H1 (cell line): ENCODE data around the gene PSME3. TPM values are rescaled to one million over a fixed set of nuclear protein-coding genes. Genes with fewer than 3 reads are reported as not detected.

Experiments used
- CTCF ChIA-PET: fragments of 300-600 bp; sonication (Branson Sonifier 250); formaldehyde crosslinking; loops from one replicate; lab custom pipeline; 2021; ENCODE audit not compliant: partially characterized antibody; lab: Charles Lee
- POLR2A ChIA-PET: fragments of 300-600 bp; sonication (Branson Sonifier 250); formaldehyde crosslinking; loops from one replicate; lab custom pipeline; 2021; ENCODE audit warnings: inconsistent platforms; ENCODE audit not compliant: partially characterized antibody; lab: Charles Lee
- DNase-seq, 2 experiments: peaks; one replicate each; pipeline versions ENCODE4 v3.0.0 to v3.0.0-alpha.2; 2010 to 2022; ENCODE audit warnings: low spot score in 2 of 2, low read depth in 1 of 2, mixed read lengths in 1 of 2
- FAIRE-seq: peaks from 2 replicates; lab custom pipeline; 2011; peaks lifted over from hg19 to GRCh38; lab: Jason Lieb, UNC
- H2AFZ ChIP-seq: 2 replicates; pipeline ENCODE4 v1.8.1; 2012; ENCODE audit warnings: low read length, inconsistent platforms
- H2AK5ac ChIP-seq: 2 replicates; pipeline ENCODE4 v1.6.1; 2013; ENCODE audit warnings: low read depth, low read length
- H2BK120ac ChIP-seq: replicated peaks from 2 replicates; pipeline ENCODE3; 2013; ENCODE audit warnings: low read depth, low read length, inconsistent platforms
- H2BK12ac ChIP-seq: 2 replicates; pipeline ENCODE4 v1.6.1; 2013; ENCODE audit warnings: low read depth, low read length
- H2BK15ac ChIP-seq: 2 replicates; pipeline ENCODE4 v1.6.1; 2013; ENCODE audit warnings: low read length
- H2BK20ac ChIP-seq: 2 replicates; pipeline ENCODE4 v1.6.1; 2013; ENCODE audit warnings: low read length
- H2BK5ac ChIP-seq: 2 replicates; pipeline ENCODE4 v1.6.1; 2013; ENCODE audit warnings: low read depth, low read length
- H3K14ac ChIP-seq: 2 replicates; pipeline ENCODE4 v1.6.1; 2013; ENCODE audit warnings: inconsistent platforms; ENCODE audit not compliant: insufficient read length
- H3K18ac ChIP-seq: 2 replicates; pipeline ENCODE4 v1.6.1; 2013; ENCODE audit warnings: low read length; ENCODE audit errors: extremely low read depth
- H3K23ac ChIP-seq: 2 replicates; pipeline ENCODE4 v1.6.1; 2013; ENCODE audit warnings: inconsistent platforms; ENCODE audit not compliant: insufficient read length
- H3K23me2 ChIP-seq: 2 replicates; pipeline ENCODE4 v1.6.1; 2013; ENCODE audit warnings: low read depth, low read length
- H3K27ac ChIP-seq: 2 replicates; pipeline ENCODE4 v1.6.1; 2011; ENCODE audit warnings: low read depth, low read length, inconsistent platforms
- H3K27me3 ChIP-seq, 4 experiments: replicated peaks in 1 of 4; 1 replicate in 1 of 4; 2 replicates in 3 of 4; pipeline versions ENCODE4 v1.6.1 to v1.8.1; 2011 to 2013; ENCODE audit warnings: low read length in 3 of 4, mild to moderate bottlenecking in 3 of 4, inconsistent platforms in 2 of 4, mixed read lengths in 2 of 4, moderate library complexity in 1 of 4; ENCODE audit not compliant: control insufficient read depth in 3 of 4, insufficient read depth in 3 of 4; ENCODE audit errors: extremely low read depth in 1 of 4
- H3K36me3 ChIP-seq, 4 experiments: 2 replicates each; pipeline versions ENCODE4 v1.6.1 to v1.8.1; 2011 to 2013; ENCODE audit warnings: mild to moderate bottlenecking in 4 of 4, low read length in 3 of 4, moderate library complexity in 2 of 4, control low read depth in 1 of 4, inconsistent platforms in 1 of 4; ENCODE audit not compliant: insufficient read depth in 4 of 4, control insufficient read depth in 2 of 4
- H3K4ac ChIP-seq: replicated peaks from 2 replicates; pipeline ENCODE3; 2013; ENCODE audit warnings: low read length, low read depth, mixed read lengths, inconsistent platforms; ENCODE audit not compliant: insufficient read length
- H3K4me1 ChIP-seq, 4 experiments: replicated peaks in 1 of 4; 1 replicate in 1 of 4; 2 replicates in 3 of 4; pipeline versions ENCODE4 v1.6.1 to v1.8.1; 2011 to 2013; ENCODE audit warnings: low read length in 3 of 4, inconsistent platforms in 2 of 4, mixed read lengths in 1 of 4; ENCODE audit not compliant: insufficient read depth in 4 of 4, control insufficient read depth in 3 of 4
- H3K4me2 ChIP-seq, 2 experiments: 2 replicates each; pipeline versions ENCODE4 v1.6.1 to v1.8.1; 2011 to 2013; ENCODE audit warnings: low read depth in 2 of 2, low read length in 2 of 2, control low read depth in 1 of 2, inconsistent platforms in 1 of 2, mild to moderate bottlenecking in 1 of 2; ENCODE audit not compliant: insufficient read depth in 1 of 2
- H3K4me3 ChIP-seq, 4 experiments: fragments of 200-600, 300-600 bp in 1 of 4; sonication (generic), shearing (Covaris generic), sonication (Bioruptor Twin) in 1 of 4; 2 replicates each; pipeline versions ENCODE4 v1.5.1 to v1.8.1; 2011 to 2016; ENCODE audit warnings: low read length in 4 of 4, low read depth in 3 of 4, control low read depth in 2 of 4, inconsistent platforms in 2 of 4, mild to moderate bottlenecking in 2 of 4, mixed read lengths in 1 of 4, moderate library complexity in 1 of 4; ENCODE audit not compliant: insufficient read depth in 2 of 4; ENCODE audit errors: extremely low read depth in 1 of 4
- H3K56ac ChIP-seq: replicated peaks from 2 replicates; pipeline ENCODE3; 2013; ENCODE audit warnings: low read depth, mild to moderate bottlenecking, mixed read lengths, low read length, inconsistent platforms; ENCODE audit not compliant: insufficient read length
- H3K79me1 ChIP-seq: 2 replicates; pipeline ENCODE4 v1.6.1; 2013; ENCODE audit warnings: low read depth, low read length, control low read depth
- H3K79me2 ChIP-seq, 2 experiments: 2 replicates each; pipeline versions ENCODE4 v1.6.1 to v1.8.1; 2012 to 2013; ENCODE audit warnings: low read length in 2 of 2, mild to moderate bottlenecking in 2 of 2, inconsistent platforms in 1 of 2; ENCODE audit not compliant: insufficient read depth in 2 of 2, control insufficient read depth in 1 of 2
- H3K9ac ChIP-seq, 4 experiments: replicated peaks in 1 of 4; 1 replicate in 1 of 4; 2 replicates in 3 of 4; pipeline versions ENCODE4 v1.6.1 to v1.8.1; 2011 to 2013; ENCODE audit warnings: low read depth in 3 of 4, low read length in 3 of 4, control low read depth in 2 of 4, mild to moderate bottlenecking in 2 of 4, moderate library complexity in 2 of 4, inconsistent platforms in 1 of 4; ENCODE audit errors: extremely low read depth in 1 of 4
- H3K9me3 ChIP-seq, 2 experiments: 2 replicates each; pipeline versions ENCODE4 v1.6.1 to v1.8.1; 2012 to 2013; ENCODE audit warnings: mild to moderate bottlenecking in 2 of 2, moderate library complexity in 2 of 2, control low read depth in 1 of 2, inconsistent platforms in 1 of 2, low read depth in 1 of 2, low read length in 1 of 2, mixed read lengths in 1 of 2; ENCODE audit not compliant: insufficient read depth in 2 of 2
- H4K20me1 ChIP-seq, 2 experiments: replicated peaks in 1 of 2; 2 replicates each; pipeline versions ENCODE3 to v1.8.1; 2011 to 2013; ENCODE audit warnings: inconsistent platforms in 2 of 2, low read length in 2 of 2, mild to moderate bottlenecking in 1 of 2; ENCODE audit not compliant: insufficient read depth in 2 of 2, control insufficient read depth in 1 of 2
- H4K5ac ChIP-seq: 2 replicates; pipeline ENCODE4 v1.6.1; 2013; ENCODE audit warnings: low read length, low read depth, mixed read lengths, inconsistent platforms; ENCODE audit not compliant: insufficient read length
- H4K8ac ChIP-seq: 2 replicates; pipeline ENCODE4 v1.8.0; 2013; ENCODE audit warnings: mild to moderate bottlenecking, moderate library complexity, low read length, inconsistent platforms; ENCODE audit not compliant: insufficient read depth; ENCODE audit errors: extremely low read depth
- H4K91ac ChIP-seq: replicated peaks from 2 replicates; pipeline ENCODE3; 2013; ENCODE audit warnings: low read length, mixed read lengths, inconsistent platforms; ENCODE audit not compliant: insufficient read length
- CBX5 ChIP-seq: fragments of 300-800, 300-1000 bp; sonication (generic); IDR thresholded peaks from 2 replicates; pipeline ENCODE4 v1.7.1; 2016; ENCODE audit warnings: antibody characterized with exemption, low read length, low read depth
- NANOG ChIP-seq: IDR thresholded peaks from 2 replicates; pipeline ENCODE4 v1.6.1; 2011; ENCODE audit warnings: low read length, low read depth, mild to moderate bottlenecking, inconsistent platforms; ENCODE audit not compliant: insufficient read depth, poor library complexity, severe bottlenecking
- RFX5 ChIP-seq: IDR thresholded peaks from 2 replicates; pipeline ENCODE4 v1.6.1; 2011; ENCODE audit warnings: low read depth, low read length, improper control_type of control experiment, borderline replicate concordance
- RXRA ChIP-seq: IDR thresholded peaks from 2 replicates; pipeline ENCODE4 v1.6.1; 2011; ENCODE audit warnings: low read depth, mild to moderate bottlenecking, low read length, moderate library complexity; ENCODE audit not compliant: insufficient read depth
- SIN3A ChIP-seq, 2 experiments: IDR thresholded peaks in 1 of 2; conservative IDR thresholded peaks in 1 of 2; 2 replicates each; pipeline ENCODE4 v1.6.1; 2011 to 2012; ENCODE audit warnings: low read length in 2 of 2, improper control_type of control experiment in 1 of 2, low read depth in 1 of 2, mild to moderate bottlenecking in 1 of 2
- TCF12 ChIP-seq: IDR thresholded peaks from 2 replicates; pipeline ENCODE4 v1.6.1; 2011; ENCODE audit warnings: low read depth, mild to moderate bottlenecking, low read length
- WGBS, 2 experiments: shearing (Covaris generic) in 1 of 2; methylation state at CpG; one replicate each; pipeline versions ENCODE4 v1.1.6 to v1.1.7; 2013 to 2015; ENCODE audit warnings: low lambda C conversion rate in 2 of 2, mixed read lengths in 2 of 2, inconsistent platforms in 1 of 2, low coverage in 1 of 2, missing lambda C conversion rate in 1 of 2; ENCODE audit not compliant: insufficient replicate concordance in 2 of 2, insufficient coverage in 1 of 2, insufficient read length in 1 of 2; ENCODE audit errors: extremely low coverage in 1 of 2, missing lambda C conversion rate in 1 of 2; 5-methylcytosine and 5-hydroxymethylcytosine counted together
- polyA plus RNA-seq, 7 experiments: library from polyadenylated mRNA; depleted of rRNA in 3 of 7; stranded (reverse) in 5 of 7; unstranded in 2 of 7; fragments of >200 nt in 5 of 7; fragments of 200-250 nt in 2 of 7; gene quantifications; 1 replicate in 5 of 7; 2 replicates in 1 of 7; 4 replicates in 1 of 7; pipeline versions ENCODE4 v1.2.1 to v1.2.3, GENCODE V29; 2011 to 2013; ENCODE audit warnings: missing spikeins in 2 of 7, mixed read lengths in 2 of 7
- total RNA-seq: library from RNA; stranded (reverse); fragmentation: NEBNext Ultra II Directional; extraction: Animal tissue kit (Norgen Biotek cat#: 25700); gene quantifications from 2 replicates; pipeline ENCODE4 v1.2.1, GENCODE V29; 2021
- TF ChIP-seq, protein P1 (sequence below), 3 experiments: IDR thresholded peaks; 1 replicate in 2 of 3; 2 replicates in 1 of 3; pipeline versions ENCODE4 v1.5.1 to v1.6.1; 2011; ENCODE audit warnings: low read length in 3 of 3, mild to moderate bottlenecking in 3 of 3, inconsistent platforms in 2 of 3, low read depth in 1 of 3, moderate library complexity in 1 of 3; ENCODE audit not compliant: insufficient read depth in 1 of 3; ENCODE audit errors: control extremely low read depth in 1 of 3
- TF ChIP-seq, protein P2 (sequence below): IDR thresholded peaks from 2 replicates; pipeline ENCODE4 v1.6.1; 2012; ENCODE audit warnings: inconsistent platforms

Gene PSME3
- total and polyA plus RNA-seq, 2 of the 8 experiments (the other 6 are each of a cell fraction or from before 2014, with no cell fraction given): 149 to 224 TPM

DNA sequence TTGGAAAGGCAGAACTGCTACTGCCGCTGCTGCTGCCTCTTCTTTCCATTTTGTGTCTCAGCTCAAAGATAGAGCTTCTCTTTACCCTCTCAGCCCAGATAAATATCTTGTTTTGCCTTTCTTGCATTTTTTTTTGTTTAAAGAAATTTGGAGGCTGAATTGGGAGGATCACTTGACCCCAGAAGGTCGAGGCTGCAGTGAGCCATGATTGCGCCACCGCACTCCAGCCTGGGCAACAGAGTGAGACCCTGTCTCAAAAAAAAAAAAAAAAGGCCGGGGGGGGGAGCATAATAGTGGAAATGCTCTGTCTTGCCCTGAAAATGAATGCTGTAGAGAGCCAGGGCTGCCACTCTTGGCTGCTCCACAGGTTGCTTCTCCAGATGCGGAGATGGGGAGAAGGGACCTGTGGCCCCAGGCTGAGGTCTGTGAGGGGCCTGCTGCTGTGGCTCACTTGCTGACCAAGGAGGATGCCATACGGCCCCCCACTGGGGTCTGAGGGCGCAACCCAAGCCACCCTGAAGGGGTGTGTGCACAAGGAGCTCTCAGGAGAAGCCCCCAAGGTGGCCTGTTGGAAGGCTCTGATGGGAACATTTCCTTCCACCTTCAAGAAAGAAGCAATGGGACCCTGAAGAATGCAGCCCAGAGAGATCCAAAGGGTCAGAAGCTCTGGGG lies 45.9 kb downstream of the PSME3 start:
- no peaks in the 10 kb centered on the region for H3K36me3 ChIP-seq
- H4K20me1 ChIP-seq: no peaks in the 10 kb centered on the region
- no peaks in the 10 kb centered on the region for H3K79me1 ChIP-seq
- no peak overlapping the region for H3K27ac ChIP-seq
- 0 out of 2 replicates have a peak overlapping the region, but pooled peaks have one; percentile 75 for H2BK12ac ChIP-seq
- no peaks in the 10 kb centered on the region for H3K9me3 ChIP-seq
- no peak overlapping the region for H3K18ac ChIP-seq
- H2AK5ac ChIP-seq: 0 out of 2 replicates have a peak overlapping the region, but pooled peaks have one; percentile 24
- FAIRE-seq (no peak), DNase-seq (no peak)
- ChIA-PET POLR2A (interaction anchor here (0.5 to 1.7 kb wide), 10 partner anchors 9 to 728 kb away, joined by 3 to 6 read pairs (median 4); partner anchors contain the start of genes BRCA1 and RPL27), CTCF (interaction anchor here (0.6 to 2.5 kb wide), 10 partner anchors 9 to 1004 kb away, joined by 3 to 11 read pairs (median 4); partner anchors contain the start of gene AOC2)
- H3K9ac ChIP-seq: no peak overlapping the region
- H4K91ac ChIP-seq: no peak overlapping the region
- no peak overlapping the region for H2AFZ ChIP-seq
- H2BK120ac ChIP-seq: no peak overlapping the region
- no peaks in the 10 kb centered on the region for H3K79me2 ChIP-seq
- 0 out of 4 replicates have a peak overlapping the region, but pooled peaks of 1 of the 2 experiments have one; percentile 38 for H3K4me2 ChIP-seq
- no peak overlapping the region for H3K14ac ChIP-seq
- H3K23me2 ChIP-seq: no peaks in the 10 kb centered on the region; the same call in 1 of the 2 replicates
- no peak overlapping the region for H2BK5ac ChIP-seq
- H2BK15ac ChIP-seq: no peak overlapping the region
- no peak overlapping the region for H3K4me3 ChIP-seq
- H3K27me3 ChIP-seq: peaks cover 0 to 5% (median 0%) of the 10 kb centered on the region in 4 experiments; a peak in 4 of 7 replicates
- H3K56ac ChIP-seq: no peak overlapping the region
- 91% methylated on average over 7 of the region's 8 CpGs; no CpG with 5 or more reads in 1 of the 2 experiments for WGBS, 2 experiments
- H2BK20ac ChIP-seq: no peak overlapping the region
- H3K4ac ChIP-seq: no peak overlapping the region
- peaks cover 0 to 8% (median 5%) of the 10 kb centered on the region in 4 experiments; a peak in 4 of 7 replicates for H3K4me1 ChIP-seq
- H4K5ac ChIP-seq: no peak overlapping the region
- no peak overlapping the region for H3K23ac ChIP-seq
- H4K8ac ChIP-seq: no peak overlapping the region
- TF ChIP-seq, protein P1, sequence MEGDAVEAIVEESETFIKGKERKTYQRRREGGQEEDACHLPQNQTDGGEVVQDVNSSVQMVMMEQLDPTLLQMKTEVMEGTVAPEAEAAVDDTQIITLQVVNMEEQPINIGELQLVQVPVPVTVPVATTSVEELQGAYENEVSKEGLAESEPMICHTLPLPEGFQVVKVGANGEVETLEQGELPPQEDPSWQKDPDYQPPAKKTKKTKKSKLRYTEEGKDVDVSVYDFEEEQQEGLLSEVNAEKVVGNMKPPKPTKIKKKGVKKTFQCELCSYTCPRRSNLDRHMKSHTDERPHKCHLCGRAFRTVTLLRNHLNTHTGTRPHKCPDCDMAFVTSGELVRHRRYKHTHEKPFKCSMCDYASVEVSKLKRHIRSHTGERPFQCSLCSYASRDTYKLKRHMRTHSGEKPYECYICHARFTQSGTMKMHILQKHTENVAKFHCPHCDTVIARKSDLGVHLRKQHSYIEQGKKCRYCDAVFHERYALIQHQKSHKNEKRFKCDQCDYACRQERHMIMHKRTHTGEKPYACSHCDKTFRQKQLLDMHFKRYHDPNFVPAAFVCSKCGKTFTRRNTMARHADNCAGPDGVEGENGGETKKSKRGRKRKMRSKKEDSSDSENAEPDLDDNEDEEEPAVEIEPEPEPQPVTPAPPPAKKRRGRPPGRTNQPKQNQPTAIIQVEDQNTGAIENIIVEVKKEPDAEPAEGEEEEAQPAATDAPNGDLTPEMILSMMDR (IDR thresholded peaks at IDR 0.05; ENCODE audit: control extremely low read depth in 1 of 3, insufficient read depth in 1 of 3, low read depth in 1 of 3, low read length in 3 of 3): no peak
- TF ChIP-seq RFX5 (no peak), RXRA (no peak), TCF12 (no peak), SIN3A (conservative IDR thresholded peaks at IDR 0.05 in 1 of 2, IDR thresholded peaks at IDR 0.05 in 1 of 2; ENCODE audit: low read depth in 1 of 2, low read length in 2 of 2) (no peak), NANOG (no peak), CBX5 (no peak)
- TF ChIP-seq, protein P2, sequence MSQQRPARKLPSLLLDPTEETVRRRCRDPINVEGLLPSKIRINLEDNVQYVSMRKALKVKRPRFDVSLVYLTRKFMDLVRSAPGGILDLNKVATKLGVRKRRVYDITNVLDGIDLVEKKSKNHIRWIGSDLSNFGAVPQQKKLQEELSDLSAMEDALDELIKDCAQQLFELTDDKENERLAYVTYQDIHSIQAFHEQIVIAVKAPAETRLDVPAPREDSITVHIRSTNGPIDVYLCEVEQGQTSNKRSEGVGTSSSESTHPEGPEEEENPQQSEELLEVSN: no peak
